Uterus (tissue), 2 donors: ENCODE measurements around the gene TDRKH.

Experiments
- POLR2A ChIP-seq, 2 donors: fragments of 450-650 bp; IDR thresholded peaks; one replicate each; pipeline ENCODE4 v1.6.1; 2016; ENCODE audit warnings: antibody characterized with exemption in 2 of 2, mild to moderate bottlenecking in 1 of 2, moderate library complexity in 1 of 2
- TF ChIP-seq, protein P1 (sequence below), 4 experiments: fragments of 200-600 bp in 2 of 4; fragments of 450-650 bp in 2 of 4; sonication (generic) in 2 of 4; IDR thresholded peaks; one replicate each; pipeline ENCODE4 v1.5.1; 2016 to 2019; ENCODE audit warnings: antibody characterized with exemption in 4 of 4, mild to moderate bottlenecking in 2 of 4, moderate library complexity in 1 of 4

DNA sequence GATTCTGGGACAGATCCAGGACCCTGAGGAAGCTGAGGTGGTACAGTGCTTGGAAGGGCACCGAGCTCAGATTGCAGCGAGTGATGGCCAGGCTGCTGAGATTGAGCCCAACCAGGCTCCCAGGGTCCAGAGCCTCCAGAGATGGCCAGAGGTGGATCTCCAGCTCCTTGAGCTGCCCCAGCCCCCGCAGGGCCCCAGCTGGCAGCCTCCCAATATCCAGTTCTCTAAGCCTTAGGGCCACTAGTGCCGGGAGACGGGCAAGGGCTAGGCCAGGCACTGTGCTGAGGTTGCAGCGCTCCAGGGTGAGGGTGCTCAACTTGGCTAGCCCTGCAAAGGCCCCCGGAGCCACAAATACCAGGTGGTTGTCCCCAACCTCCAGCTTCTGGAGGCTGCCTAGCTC lies 11.5 kb upstream of the TDRKH start:
- no peak for TF ChIP-seq POLR2A (IDR thresholded peaks at IDR 0.05)
- TF ChIP-seq, protein P1, sequence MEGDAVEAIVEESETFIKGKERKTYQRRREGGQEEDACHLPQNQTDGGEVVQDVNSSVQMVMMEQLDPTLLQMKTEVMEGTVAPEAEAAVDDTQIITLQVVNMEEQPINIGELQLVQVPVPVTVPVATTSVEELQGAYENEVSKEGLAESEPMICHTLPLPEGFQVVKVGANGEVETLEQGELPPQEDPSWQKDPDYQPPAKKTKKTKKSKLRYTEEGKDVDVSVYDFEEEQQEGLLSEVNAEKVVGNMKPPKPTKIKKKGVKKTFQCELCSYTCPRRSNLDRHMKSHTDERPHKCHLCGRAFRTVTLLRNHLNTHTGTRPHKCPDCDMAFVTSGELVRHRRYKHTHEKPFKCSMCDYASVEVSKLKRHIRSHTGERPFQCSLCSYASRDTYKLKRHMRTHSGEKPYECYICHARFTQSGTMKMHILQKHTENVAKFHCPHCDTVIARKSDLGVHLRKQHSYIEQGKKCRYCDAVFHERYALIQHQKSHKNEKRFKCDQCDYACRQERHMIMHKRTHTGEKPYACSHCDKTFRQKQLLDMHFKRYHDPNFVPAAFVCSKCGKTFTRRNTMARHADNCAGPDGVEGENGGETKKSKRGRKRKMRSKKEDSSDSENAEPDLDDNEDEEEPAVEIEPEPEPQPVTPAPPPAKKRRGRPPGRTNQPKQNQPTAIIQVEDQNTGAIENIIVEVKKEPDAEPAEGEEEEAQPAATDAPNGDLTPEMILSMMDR (IDR thresholded peaks at IDR 0.05) = no peak
